ENCODE data around the gene CYP4A11.

GRCh38 chr1:46940307-46940706, 969 bp downstream of the CYP4A11 start:
- TF ChIP-seq, protein P1, sequence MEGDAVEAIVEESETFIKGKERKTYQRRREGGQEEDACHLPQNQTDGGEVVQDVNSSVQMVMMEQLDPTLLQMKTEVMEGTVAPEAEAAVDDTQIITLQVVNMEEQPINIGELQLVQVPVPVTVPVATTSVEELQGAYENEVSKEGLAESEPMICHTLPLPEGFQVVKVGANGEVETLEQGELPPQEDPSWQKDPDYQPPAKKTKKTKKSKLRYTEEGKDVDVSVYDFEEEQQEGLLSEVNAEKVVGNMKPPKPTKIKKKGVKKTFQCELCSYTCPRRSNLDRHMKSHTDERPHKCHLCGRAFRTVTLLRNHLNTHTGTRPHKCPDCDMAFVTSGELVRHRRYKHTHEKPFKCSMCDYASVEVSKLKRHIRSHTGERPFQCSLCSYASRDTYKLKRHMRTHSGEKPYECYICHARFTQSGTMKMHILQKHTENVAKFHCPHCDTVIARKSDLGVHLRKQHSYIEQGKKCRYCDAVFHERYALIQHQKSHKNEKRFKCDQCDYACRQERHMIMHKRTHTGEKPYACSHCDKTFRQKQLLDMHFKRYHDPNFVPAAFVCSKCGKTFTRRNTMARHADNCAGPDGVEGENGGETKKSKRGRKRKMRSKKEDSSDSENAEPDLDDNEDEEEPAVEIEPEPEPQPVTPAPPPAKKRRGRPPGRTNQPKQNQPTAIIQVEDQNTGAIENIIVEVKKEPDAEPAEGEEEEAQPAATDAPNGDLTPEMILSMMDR (IDR thresholded peaks at IDR 0.05; ENCODE audit: low read depth, low read length, missing input control), result peak; percentile 23
- TF ChIP-seq MAX (IDR thresholded peaks at IDR 0.05) (peak; percentile 56), TAF1 (conservative IDR thresholded peaks at IDR 0.05) (no peak), JUND (IDR thresholded peaks at IDR 0.05) (peak in 1 of 2 donors; percentile 46), RAD21 (IDR thresholded peaks at IDR 0.05) (peak in 1 of 2 donors; percentile 73), GABPA (IDR thresholded peaks at IDR 0.05 in 1 of 2, conservative IDR thresholded peaks at IDR 0.05 in 1 of 2) (no peak), HNF4A (conservative IDR thresholded peaks at IDR 0.05) (peak; percentile 83), FOXA1 (IDR thresholded peaks at IDR 0.05) (no peak), EGR1 (IDR thresholded peaks at IDR 0.05; ENCODE audit: low read depth in 2 of 2) (peak; percentile 43 to 79), YY1 (IDR thresholded peaks at IDR 0.05) (peak; percentile 14), FOXA2 (IDR thresholded peaks at IDR 0.05) (peak; percentile 45)
- TF ChIP-seq, protein P2, sequence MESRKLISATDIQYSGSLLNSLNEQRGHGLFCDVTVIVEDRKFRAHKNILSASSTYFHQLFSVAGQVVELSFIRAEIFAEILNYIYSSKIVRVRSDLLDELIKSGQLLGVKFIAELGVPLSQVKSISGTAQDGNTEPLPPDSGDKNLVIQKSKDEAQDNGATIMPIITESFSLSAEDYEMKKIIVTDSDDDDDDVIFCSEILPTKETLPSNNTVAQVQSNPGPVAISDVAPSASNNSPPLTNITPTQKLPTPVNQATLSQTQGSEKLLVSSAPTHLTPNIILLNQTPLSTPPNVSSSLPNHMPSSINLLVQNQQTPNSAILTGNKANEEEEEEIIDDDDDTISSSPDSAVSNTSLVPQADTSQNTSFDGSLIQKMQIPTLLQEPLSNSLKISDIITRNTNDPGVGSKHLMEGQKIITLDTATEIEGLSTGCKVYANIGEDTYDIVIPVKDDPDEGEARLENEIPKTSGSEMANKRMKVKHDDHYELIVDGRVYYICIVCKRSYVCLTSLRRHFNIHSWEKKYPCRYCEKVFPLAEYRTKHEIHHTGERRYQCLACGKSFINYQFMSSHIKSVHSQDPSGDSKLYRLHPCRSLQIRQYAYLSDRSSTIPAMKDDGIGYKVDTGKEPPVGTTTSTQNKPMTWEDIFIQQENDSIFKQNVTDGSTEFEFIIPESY (IDR thresholded peaks at IDR 0.05), result peak; percentile 32
- TF ChIP-seq, protein P3, sequence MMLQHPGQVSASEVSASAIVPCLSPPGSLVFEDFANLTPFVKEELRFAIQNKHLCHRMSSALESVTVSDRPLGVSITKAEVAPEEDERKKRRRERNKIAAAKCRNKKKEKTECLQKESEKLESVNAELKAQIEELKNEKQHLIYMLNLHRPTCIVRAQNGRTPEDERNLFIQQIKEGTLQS (IDR thresholded peaks at IDR 0.05), result no peak
- TF ChIP-seq, protein P4, sequence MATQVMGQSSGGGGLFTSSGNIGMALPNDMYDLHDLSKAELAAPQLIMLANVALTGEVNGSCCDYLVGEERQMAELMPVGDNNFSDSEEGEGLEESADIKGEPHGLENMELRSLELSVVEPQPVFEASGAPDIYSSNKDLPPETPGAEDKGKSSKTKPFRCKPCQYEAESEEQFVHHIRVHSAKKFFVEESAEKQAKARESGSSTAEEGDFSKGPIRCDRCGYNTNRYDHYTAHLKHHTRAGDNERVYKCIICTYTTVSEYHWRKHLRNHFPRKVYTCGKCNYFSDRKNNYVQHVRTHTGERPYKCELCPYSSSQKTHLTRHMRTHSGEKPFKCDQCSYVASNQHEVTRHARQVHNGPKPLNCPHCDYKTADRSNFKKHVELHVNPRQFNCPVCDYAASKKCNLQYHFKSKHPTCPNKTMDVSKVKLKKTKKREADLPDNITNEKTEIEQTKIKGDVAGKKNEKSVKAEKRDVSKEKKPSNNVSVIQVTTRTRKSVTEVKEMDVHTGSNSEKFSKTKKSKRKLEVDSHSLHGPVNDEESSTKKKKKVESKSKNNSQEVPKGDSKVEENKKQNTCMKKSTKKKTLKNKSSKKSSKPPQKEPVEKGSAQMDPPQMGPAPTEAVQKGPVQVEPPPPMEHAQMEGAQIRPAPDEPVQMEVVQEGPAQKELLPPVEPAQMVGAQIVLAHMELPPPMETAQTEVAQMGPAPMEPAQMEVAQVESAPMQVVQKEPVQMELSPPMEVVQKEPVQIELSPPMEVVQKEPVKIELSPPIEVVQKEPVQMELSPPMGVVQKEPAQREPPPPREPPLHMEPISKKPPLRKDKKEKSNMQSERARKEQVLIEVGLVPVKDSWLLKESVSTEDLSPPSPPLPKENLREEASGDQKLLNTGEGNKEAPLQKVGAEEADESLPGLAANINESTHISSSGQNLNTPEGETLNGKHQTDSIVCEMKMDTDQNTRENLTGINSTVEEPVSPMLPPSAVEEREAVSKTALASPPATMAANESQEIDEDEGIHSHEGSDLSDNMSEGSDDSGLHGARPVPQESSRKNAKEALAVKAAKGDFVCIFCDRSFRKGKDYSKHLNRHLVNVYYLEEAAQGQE (IDR thresholded peaks at IDR 0.05), result peak; percentile 57
